HL-60 (cell line): ENCODE results near the gene ADGRB3.
"Not testable (repeated sequence)": the region's sequence is repeated elsewhere in the genome, so short reads cannot be mapped to it uniquely, and the experiment has no call there.

Experiments
- DNase-seq, 2 experiments: peaks; one replicate each; pipeline ENCODE4 v3.0.0-alpha.2; 2010 to 2020; ENCODE audit warnings: low read depth in 1 of 2, low spot score in 1 of 2
- H3K27ac ChIP-seq: fragments of 250-450 bp; sonication (Bioruptor Pico); replicated peaks from 2 replicates; pipeline ENCODE4 v1.5.1; 2020; ENCODE audit warnings: mild to moderate bottlenecking, moderate library complexity
- H3K27me3 ChIP-seq: fragments of 250-450 bp; sonication (Bioruptor Pico); 2 replicates; pipeline ENCODE4 v1.5.1; 2021; ENCODE audit warnings: mild to moderate bottlenecking, moderate library complexity; ENCODE audit not compliant: insufficient read depth, poor library complexity, severe bottlenecking
- H3K4me3 ChIP-seq: replicated peaks from 2 replicates; pipeline ENCODE4 v1.5.1; 2011; ENCODE audit warnings: mild to moderate bottlenecking, control low read depth, low read length; ENCODE audit not compliant: insufficient read depth
- CTCF ChIP-seq: IDR thresholded peaks from one replicate; pipeline ENCODE4 v1.5.1; 2011; ENCODE audit warnings: low read length, control low read depth, inconsistent platforms; ENCODE audit not compliant: insufficient read depth
- GABPA ChIP-seq: IDR thresholded peaks from 2 replicates; pipeline ENCODE4 v1.6.1; 2012; ENCODE audit warnings: low read depth
- POLR2AphosphoS5 ChIP-seq: IDR thresholded peaks from 2 replicates; pipeline ENCODE4 v1.6.1; 2012; ENCODE audit warnings: low read depth
- SPI1 ChIP-seq: IDR thresholded peaks from 2 replicates; pipeline ENCODE4 v1.6.1; 2012; ENCODE audit warnings: low read depth, mild to moderate bottlenecking, borderline replicate concordance
- TF ChIP-seq, protein P1 (sequence below): IDR thresholded peaks from 2 replicates; pipeline ENCODE4 v1.6.1; 2012; ENCODE audit warnings: low read depth; ENCODE audit not compliant: insufficient replicate concordance

Gene ADGRB3

GRCh38 chr6:68658338-68658737 is 23.3 kb downstream of the ADGRB3 start:
- TF ChIP-seq, protein P1, sequence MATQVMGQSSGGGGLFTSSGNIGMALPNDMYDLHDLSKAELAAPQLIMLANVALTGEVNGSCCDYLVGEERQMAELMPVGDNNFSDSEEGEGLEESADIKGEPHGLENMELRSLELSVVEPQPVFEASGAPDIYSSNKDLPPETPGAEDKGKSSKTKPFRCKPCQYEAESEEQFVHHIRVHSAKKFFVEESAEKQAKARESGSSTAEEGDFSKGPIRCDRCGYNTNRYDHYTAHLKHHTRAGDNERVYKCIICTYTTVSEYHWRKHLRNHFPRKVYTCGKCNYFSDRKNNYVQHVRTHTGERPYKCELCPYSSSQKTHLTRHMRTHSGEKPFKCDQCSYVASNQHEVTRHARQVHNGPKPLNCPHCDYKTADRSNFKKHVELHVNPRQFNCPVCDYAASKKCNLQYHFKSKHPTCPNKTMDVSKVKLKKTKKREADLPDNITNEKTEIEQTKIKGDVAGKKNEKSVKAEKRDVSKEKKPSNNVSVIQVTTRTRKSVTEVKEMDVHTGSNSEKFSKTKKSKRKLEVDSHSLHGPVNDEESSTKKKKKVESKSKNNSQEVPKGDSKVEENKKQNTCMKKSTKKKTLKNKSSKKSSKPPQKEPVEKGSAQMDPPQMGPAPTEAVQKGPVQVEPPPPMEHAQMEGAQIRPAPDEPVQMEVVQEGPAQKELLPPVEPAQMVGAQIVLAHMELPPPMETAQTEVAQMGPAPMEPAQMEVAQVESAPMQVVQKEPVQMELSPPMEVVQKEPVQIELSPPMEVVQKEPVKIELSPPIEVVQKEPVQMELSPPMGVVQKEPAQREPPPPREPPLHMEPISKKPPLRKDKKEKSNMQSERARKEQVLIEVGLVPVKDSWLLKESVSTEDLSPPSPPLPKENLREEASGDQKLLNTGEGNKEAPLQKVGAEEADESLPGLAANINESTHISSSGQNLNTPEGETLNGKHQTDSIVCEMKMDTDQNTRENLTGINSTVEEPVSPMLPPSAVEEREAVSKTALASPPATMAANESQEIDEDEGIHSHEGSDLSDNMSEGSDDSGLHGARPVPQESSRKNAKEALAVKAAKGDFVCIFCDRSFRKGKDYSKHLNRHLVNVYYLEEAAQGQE, result no peak
- TF ChIP-seq SPI1 (no peak), POLR2AphosphoS5 (no peak), GABPA (no peak), CTCF (no peak)
- no peak for DNase-seq
- no peak overlapping the region for H3K4me3 ChIP-seq

GRCh38 chr6:68673255-68673654 is 38.2 kb downstream of the ADGRB3 start:
- H3K27me3 ChIP-seq, result no peaks in the 10 kb centered on the region
- no peak overlapping the region for H3K27ac ChIP-seq
- no peak for TF ChIP-seq CTCF
- no peak for TF ChIP-seq POLR2AphosphoS5
- no peak for TF ChIP-seq SPI1
- TF ChIP-seq, protein P1, result no peak
- no peak for TF ChIP-seq GABPA
- no peak overlapping the region for H3K4me3 ChIP-seq
- DNase-seq, result no peak

More at GRCh38 chr6:68658338-68658737, 23.3 kb downstream of the ADGRB3 start:
- Histone ChIP-seq H3K27ac (no peak overlapping the region), H3K27me3 (no peaks in the 10 kb centered on the region)

DNA sequence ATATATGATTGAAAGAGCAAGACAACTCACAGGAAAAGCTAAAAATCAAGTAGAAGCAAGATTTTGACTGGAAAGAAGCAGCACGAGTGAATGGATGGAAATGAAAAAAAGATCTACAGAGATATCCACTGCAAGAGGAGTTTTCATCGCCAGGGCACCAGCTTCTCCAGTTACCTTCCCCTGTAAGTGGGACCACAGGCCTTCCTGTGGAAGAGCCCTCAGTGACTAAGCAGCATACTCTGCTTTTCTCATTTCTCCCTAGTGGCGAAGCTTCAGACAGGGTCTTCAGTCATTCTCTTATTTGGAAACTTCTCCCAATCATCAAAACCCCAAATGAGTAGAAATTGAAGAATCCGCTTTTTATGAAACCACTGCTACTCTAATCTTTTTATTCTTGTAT is 40.5 kb downstream of the ADGRB3 start:
- no peaks in the 10 kb centered on the region for H3K27me3 ChIP-seq
- DNase-seq, result no peak
- no peak overlapping the region for H3K4me3 ChIP-seq
- TF ChIP-seq GABPA (no peak), POLR2AphosphoS5 (no peak), CTCF (no peak), SPI1 (no peak)
- TF ChIP-seq, protein P1, result no peak
- no peak overlapping the region for H3K27ac ChIP-seq

- H3K4me3 ChIP-seq, DNase-seq, H3K27ac ChIP-seq, H3K27me3 ChIP-seq: not testable (repeated sequence)
Observed at GRCh38 chr6:68676094-68676493, 41.0 kb downstream of the ADGRB3 start.
